SHP77 treated with DMSO at 0.1 percent for 48 hours (cell line): ENCODE measurements around the gene CRTC2.
"Not testable (repeated sequence)": the region's sequence is repeated elsewhere in the genome, so short reads cannot be mapped to it uniquely, and the experiment has no call there.

Experiments
- DNase-seq: peaks from one replicate; lab custom pipeline; 2025; lab: John Stamatoyannopoulos, UW

The CRTC2 gene

DNA sequence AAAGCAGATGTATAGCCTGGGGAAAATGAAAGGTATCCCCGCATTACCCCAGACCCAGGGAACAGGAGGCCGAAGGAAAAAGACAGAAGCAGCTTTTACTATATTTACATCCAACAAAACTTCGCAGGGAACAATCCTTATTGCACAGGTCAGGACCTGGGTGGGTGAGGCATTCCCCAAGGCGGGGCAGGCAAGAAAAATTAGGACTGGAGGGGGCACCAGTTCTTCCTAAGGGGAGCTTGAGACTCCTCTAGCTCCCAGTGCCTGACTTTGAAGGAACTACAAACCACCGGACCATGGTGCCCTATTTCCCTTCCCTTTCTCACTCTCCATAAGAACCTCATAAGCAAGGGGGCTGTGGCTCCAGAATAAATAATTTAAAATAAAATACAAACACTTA lies 29.0 kb downstream of the CRTC2 start:
- no peak for DNase-seq

DNA sequence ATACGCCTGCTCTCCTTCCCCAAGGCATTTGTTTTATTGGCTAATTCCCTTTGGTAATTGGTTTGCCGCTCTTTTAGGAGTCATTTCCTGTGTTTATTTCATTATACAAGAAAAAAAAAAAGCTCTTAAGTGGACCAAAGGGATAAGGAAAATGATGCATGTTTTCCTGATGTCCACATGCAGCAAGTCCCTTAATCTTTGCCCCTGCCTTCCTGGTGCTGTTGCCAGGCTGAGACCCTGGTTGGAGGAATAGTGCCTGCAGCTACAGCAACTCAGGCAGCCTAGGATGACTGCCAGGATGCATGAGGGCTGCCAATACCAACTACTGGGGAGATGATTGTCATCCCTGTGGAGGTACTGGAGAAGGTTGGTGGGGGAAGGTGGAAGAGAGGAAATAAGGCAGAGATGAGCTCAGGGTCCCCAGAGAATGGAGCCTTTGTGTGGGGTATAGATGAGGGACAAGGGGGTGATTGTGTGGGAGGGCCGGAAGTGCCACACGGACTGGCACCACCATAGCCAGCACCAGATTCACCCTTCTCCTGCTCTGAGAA lies 29.5 kb downstream of the CRTC2 start:
- no peak for DNase-seq

DNA sequence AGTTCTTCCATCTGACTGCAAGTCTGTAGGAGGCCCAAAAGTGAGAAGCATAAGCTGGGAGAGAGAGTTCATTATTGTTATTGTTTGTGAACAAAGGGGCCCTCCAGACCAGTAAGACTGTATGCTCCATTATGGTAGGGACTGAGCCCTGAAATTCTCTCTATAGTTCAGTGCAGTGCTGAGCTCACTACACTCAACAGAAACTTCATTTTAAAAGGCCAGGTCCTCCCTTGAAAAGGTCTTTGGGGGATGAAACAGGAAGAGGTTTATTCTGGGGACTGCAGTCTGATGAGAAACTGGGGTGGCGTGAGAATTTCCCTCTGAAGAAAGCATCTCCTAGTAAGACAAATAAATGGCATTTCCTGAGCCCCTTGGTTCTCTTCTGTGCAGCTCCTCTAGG lies 30.2 kb downstream of the CRTC2 start:
- DNase-seq = no peak

DNA sequence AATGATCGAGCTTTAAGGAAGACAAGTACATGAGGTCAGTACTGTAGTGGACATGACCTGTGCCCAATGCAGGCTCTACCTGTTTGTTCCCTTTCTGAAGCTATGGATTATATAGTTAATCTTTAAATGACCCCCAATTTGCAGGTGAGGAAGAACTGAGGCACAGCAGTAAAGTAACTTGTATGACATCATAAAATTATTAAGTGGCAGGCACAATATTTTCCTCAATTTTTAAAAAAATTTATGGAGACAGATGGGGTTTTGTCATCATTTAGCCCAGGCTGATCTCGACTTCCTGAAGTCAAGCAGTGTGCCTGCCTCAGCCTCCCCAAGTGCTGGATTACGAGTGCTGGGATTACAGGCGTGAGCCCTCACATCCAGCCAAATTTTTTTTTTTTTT lies 32.0 kb downstream of the CRTC2 start:
- DNase-seq = no peak

DNA sequence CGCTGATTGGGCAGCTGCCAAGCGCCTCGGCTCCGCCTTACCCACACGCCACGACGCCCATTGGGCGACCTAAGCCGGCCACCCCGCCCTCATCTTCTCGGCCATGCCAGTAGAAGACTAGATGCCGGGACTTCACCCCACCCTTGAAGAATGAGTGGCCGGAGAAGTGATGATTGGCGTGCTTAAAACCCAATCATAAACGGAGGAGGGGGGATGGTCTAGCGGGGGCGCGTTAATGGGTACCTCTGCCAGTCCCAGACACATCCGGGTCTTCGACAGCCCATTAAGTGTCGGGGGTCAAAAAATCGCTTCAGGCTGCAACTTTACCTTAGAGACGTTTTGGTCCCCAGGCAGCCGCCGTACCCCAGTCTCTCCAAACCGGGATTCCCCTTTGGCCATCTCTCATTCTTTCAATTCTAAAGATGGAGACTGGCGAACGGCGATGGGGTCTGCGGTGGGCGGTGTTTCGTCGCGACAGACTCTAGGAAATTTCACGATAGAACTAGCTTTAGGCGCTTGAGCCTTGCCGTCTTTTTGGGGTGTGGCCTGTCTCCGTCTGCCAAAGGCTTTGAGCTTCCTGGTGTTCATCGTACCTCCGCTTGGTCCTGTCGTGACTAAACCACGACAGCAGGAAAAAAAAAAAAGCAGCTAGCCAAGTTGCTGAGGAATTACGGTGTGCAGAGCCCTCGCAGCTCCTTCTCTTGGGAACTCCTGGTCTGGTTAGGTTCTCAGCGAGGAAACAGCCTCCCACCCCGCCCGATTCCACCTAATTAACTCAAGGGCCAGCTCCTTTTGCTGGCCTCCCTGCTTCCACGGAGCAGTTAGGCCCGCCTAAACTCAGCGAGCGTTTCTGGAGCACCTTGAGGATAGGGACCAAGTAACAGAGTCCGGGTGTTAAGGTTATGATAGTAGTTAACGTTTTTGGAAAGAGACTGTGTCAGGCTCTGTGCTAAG lies 35.2 kb downstream of the CRTC2 start, which contains the start of gene GATAD2B:
TSS of gene GATAD2B (minus strand) at position 1 of the 954 bp plus-strand sequence. CDS start 94,625 bp downstream, outside the sequence.
- peak; percentile 100 for DNase-seq

- peak; percentile 90 for DNase-seq
These were observed 36.1 kb downstream of the CRTC2 start for GRCh38 chr1:153922076-153922971.

- DNase-seq = no peak
These were observed 36.7 kb downstream of the CRTC2 start for GRCh38 chr1:153921803-153922075.

- DNase-seq = no peak
These were observed 37.2 kb downstream of the CRTC2 start for GRCh38 chr1:153921080-153921802.

DNA sequence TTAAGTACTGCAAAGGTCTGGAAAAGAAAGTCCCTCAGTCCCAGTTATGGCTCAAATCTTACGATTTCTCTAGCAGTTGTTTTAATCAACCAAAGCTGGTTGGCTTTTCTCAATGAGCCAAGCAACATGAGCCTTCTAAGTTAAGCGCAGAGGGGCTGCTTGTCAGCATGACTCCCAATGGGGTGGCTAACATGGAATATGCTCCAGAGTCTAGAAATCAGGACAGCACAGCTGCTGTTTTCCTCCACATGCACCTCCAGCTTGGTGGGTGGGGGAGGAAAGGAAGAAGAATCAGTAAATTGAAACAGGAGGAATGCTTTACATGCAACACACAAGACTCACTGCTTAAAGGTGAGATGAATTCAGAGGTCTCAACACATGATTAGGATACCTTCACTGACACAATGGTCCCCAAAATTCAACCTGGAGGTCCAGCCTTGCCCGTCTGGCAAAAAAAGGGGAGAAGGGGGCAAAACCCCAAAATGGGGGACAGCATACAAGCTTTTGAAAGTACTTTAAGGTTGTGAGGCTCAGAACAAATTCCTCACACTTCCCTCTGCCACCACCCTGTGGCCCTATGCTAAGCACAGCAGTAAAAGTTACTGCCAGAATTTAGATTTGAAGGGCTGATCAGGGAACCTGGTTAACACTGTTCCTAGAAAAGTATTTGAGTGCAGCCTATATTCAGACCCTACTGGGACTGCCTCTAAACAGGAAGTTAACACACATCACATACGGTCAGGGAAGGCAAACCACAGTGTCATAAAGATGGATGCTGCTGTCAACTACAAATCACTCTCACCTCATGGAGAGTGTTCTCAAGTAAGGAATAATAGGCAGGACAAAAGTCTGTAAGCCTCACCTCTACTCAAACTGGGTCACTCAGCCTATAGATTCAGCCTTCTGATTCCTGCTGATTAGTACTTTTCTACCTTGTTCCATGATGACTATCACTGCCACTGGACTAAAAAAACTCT lies 38.2 kb downstream of the CRTC2 start:
- DNase-seq = no peak

DNA sequence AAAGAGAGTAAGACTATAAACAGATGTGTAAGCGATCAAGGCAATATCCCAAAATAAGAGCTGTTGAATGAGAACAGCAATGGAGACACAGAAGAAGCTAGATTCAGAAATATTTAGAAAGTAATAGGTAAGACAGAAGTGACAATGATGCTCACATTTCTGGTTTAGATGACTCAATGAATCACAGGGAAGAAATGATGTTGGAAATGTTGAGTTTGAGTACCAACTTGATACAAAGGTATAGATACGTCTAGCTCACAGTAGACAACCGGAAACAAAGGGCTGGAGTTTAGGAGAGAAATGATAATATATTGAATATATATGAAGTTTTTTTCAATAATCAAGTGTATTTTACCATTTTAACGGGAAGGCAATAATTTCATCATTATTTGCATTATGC lies 42.1 kb downstream of the CRTC2 start:
- DNase-seq = no peak

DNA sequence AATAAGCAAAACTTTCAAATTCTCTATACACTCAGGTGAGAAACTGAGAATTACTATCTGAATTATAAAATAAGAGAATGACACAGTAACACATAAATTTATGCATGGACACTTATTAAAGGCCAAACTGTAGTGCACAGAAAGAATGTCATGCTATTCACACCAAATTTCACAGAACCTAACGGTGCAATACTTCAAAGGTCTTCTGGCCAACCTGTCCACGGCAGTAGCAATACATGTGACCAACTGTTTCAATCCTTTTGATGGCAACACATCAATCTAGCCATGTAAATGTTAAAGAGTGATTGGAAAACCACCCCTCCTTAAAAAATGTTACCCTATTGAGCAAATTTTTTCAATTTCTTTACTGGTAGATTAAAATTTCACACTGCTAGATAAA lies 46.1 kb downstream of the CRTC2 start:
- DNase-seq = no peak

GRCh38 chr1:153910560-153910959 lies 47.9 kb downstream of the CRTC2 start:
- DNase-seq = not testable (repeated sequence)

DNA sequence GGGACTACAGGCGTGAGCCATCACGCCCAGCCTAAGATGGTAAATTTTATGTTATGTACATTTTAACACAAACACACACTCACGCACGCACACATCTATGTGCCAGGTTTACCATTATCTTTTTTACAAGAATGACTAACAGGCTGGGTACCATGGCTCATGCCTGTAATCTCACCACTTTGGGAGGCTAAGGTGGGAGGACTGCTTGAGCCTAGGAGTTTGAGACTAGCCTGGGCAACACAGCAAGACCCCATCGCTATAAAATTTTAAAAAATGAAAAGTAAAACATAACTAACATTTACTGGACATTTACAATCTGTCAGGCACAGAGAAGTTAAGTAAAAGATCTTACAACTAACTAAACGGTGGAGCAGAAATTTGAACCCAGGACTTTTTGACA lies 50.3 kb downstream of the CRTC2 start:
- no peak for DNase-seq

GRCh38 chr1:153907134-153907533 lies 51.3 kb downstream of the CRTC2 start:
- no peak for DNase-seq

DNA sequence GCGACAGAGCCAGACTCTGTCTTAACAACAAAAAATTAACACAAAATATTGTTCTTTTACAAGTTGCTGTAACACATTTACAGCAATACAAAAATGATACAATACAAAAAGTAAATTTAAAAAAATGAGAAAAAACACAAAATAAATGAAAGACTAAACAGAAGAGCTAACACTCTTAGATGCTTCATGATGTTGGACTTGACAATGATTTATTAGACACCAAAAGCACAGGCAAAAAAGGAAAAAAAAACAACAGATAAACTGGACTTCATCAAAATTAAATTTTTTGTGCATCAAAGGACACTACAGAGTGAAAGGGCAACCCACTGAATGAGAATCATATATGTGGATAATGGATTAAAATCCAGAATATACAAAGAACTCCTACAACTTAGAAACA lies 52.0 kb downstream of the CRTC2 start:
- no peak for DNase-seq

DNA sequence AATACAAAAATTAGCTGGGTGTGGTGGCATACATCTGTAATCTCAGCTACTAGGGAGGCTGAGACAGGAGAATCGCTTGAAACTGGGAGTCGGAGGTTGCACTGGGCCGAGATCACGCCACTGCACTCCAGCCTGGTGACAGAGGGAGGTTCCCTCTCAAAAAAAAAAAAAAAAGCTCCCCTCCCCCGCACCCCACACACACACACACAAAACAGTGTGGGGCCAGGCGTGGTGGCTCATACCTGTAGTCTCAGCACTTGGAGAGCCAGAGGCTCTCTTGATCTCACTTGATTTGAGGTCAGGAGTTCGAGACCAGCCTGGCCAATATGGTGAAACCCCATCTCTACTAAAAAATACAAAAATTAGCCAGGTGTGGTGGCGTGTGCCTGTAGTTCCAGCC lies 52.5 kb downstream of the CRTC2 start:
- DNase-seq = not testable (repeated sequence)

GRCh38 chr1:153903841-153904455 lies 54.5 kb downstream of the CRTC2 start:
- DNase-seq = no peak

- no peak for DNase-seq
These were observed 58.9 kb downstream of the CRTC2 start for GRCh38 chr1:153899509-153899908.
